Measurements from ENCODE around the gene XPR1.

DNA sequence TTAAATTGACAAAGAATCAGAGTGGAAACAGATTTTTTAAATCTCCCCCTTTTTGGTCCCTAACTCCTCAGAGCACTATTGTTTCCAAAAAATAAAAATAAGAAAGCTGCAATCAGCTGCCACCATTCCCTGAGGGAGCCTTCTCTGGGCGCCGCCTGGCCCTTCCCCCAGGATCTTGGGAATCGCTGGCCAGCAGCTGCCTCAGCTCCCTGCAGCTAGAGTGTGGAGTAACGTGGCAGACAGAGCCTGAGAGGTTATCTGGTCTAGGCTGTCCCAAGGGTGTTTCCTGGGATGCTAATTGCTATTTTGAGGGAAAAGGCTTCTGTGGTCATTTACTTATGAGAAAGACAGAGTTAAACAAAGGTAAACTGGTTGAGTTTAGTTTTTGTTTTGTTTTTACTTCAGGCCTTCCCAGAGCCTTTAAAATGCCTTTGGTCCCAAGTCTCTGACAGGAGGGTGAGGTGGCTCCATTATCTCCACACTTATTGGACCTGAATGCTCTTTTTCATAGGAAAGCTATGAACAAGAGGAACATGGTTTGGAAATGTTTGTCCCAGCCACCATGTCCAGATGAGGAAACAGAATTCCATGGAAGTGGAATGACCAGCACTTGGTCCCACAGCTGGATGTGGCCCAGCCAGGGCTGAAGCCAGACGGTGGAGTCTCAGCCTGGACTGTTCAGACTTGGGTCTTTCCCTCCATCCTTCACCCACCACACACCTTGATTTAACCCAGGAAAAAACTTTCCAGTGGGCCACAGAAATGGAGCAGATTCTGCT, 266.8 kb downstream of the XPR1 start:
- TF ChIP-seq POLR2AphosphoS5 (IDR thresholded peaks at IDR 0.05; ENCODE audit: low read depth, low read length) (no peak), EZH2phosphoT487 (IDR thresholded peaks at IDR 0.05; ENCODE audit: borderline replicate concordance) (no peak), CEBPB (IDR thresholded peaks at IDR 0.05; ENCODE audit: low read depth) (no peak), CTCF (IDR thresholded peaks at IDR 0.05 in 2 of 3, conservative IDR thresholded peaks at IDR 0.05 in 1 of 3; ENCODE audit: borderline replicate concordance in 1 of 3, insufficient read depth in 1 of 3, low read depth in 2 of 3, low read length in 2 of 3) (no peak), TCF7L2 (IDR thresholded peaks at IDR 0.05; ENCODE audit: borderline replicate concordance, extremely low read depth, insufficient read depth, insufficient read length) (no peak), RAD21 (IDR thresholded peaks at IDR 0.05; ENCODE audit: low read depth) (no peak)

All from HCT116 (cell line).